Measurements from ENCODE around the gene ANKRD44. TPM values are rescaled to one million over a fixed set of nuclear protein-coding genes. Genes with fewer than 3 reads are reported as not detected.

Gene ANKRD44
- total RNA-seq, 1 experiment from 2014 or later = 0.68 TPM

DNA sequence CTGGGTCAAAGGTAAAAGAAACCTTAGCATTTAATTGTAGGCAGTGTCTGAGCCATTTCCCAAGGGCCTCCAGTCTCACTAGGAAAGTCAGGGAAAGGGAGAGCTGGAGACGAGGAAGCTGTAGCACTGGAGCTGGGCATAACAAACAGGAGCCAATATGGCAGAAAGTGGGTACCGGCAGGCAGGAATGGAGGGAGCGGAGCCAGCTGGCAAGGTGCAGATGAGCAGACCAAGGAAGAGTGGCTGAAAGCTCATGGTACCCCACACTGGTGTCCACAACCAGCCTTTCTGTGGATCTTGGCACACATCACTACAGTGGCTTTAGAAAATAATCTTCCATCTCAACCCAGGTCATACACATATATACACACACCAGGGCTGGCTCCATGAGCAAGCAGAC lies 40.0 kb downstream of the ANKRD44 start (continued):
- TF ChIP-seq SMAD4 (CRISPR knock-in tag; IDR thresholded peaks at IDR 0.05) = no peak
- no peak for TF ChIP-seq ZNF671 (CRISPR knock-in tag; IDR thresholded peaks at IDR 0.05)
- TF ChIP-seq ZNF317 (CRISPR knock-in tag; IDR thresholded peaks at IDR 0.05; ENCODE audit: borderline replicate concordance, low read depth) = no peak
- TF ChIP-seq FOXP1 (CRISPR knock-in tag; IDR thresholded peaks at IDR 0.05; ENCODE audit: borderline replicate concordance) = no peak
- no peak for TF ChIP-seq HMGA2 (CRISPR knock-in tag; IDR thresholded peaks at IDR 0.05)

DNA sequence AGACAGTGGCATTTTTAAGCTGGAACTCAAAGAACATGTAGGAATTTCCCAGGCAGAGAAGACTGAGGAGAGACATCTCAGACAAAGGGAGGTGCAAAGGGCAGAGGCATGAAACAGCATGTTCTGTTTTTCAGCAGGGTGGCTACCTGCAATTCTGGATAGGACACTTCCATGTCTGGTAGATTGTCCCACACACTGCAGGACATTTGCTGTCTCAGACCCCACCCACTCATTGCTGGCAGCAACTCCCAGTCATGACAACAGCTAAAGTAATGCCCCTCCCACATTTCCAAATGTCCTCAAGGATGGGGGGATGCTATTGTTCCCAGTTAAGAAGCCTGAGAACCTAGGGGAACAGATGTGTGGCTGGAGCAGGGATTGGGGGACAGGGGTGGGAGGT lies 40.8 kb downstream of the ANKRD44 start:
- POLR2A ChIA-PET = no interaction called here

More for the DNA sequence above, 40.8 kb downstream of the ANKRD44 start:
- CTCF ChIA-PET = no interaction called here
- Mint-ChIP-seq H3K27me3 (ENCODE audit: low read depth) (no peaks in the 10 kb centered on the region), H3K4me3 (no peak overlapping the region), H3K4me1 (no peaks in the 10 kb centered on the region), H3K9me3 (no peaks in the 10 kb centered on the region), H3K36me3 (no peaks in the 10 kb centered on the region), H3K27ac (no peak overlapping the region)
- DNase-seq (ENCODE audit: low spot score) (no peak), ATAC-seq (no peak)
- TF ChIP-seq, protein P1, sequence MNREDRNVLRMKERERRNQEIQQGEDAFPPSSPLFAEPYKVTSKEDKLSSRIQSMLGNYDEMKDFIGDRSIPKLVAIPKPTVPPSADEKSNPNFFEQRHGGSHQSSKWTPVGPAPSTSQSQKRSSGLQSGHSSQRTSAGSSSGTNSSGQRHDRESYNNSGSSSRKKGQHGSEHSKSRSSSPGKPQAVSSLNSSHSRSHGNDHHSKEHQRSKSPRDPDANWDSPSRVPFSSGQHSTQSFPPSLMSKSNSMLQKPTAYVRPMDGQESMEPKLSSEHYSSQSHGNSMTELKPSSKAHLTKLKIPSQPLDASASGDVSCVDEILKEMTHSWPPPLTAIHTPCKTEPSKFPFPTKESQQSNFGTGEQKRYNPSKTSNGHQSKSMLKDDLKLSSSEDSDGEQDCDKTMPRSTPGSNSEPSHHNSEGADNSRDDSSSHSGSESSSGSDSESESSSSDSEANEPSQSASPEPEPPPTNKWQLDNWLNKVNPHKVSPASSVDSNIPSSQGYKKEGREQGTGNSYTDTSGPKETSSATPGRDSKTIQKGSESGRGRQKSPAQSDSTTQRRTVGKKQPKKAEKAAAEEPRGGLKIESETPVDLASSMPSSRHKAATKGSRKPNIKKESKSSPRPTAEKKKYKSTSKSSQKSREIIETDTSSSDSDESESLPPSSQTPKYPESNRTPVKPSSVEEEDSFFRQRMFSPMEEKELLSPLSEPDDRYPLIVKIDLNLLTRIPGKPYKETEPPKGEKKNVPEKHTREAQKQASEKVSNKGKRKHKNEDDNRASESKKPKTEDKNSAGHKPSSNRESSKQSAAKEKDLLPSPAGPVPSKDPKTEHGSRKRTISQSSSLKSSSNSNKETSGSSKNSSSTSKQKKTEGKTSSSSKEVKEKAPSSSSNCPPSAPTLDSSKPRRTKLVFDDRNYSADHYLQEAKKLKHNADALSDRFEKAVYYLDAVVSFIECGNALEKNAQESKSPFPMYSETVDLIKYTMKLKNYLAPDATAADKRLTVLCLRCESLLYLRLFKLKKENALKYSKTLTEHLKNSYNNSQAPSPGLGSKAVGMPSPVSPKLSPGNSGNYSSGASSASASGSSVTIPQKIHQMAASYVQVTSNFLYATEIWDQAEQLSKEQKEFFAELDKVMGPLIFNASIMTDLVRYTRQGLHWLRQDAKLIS (CRISPR knock-in tag; IDR thresholded peaks at IDR 0.05; ENCODE audit: borderline replicate concordance) = no peak
- TF ChIP-seq FOXJ3 (CRISPR knock-in tag; IDR thresholded peaks at IDR 0.05; ENCODE audit: borderline replicate concordance) (no peak), IRF2 (CRISPR knock-in tag; IDR thresholded peaks at IDR 0.05; ENCODE audit: borderline replicate concordance, low read depth) (no peak), ZNF396 (CRISPR knock-in tag; IDR thresholded peaks at IDR 0.05; ENCODE audit: borderline replicate concordance) (no peak), ELF4 (CRISPR knock-in tag; IDR thresholded peaks at IDR 0.05; ENCODE audit: low read depth) (no peak), GRHL2 (CRISPR knock-in tag; IDR thresholded peaks at IDR 0.05; ENCODE audit: insufficient replicate concordance, severe bottlenecking) (no peak), SMAD4 (CRISPR knock-in tag; IDR thresholded peaks at IDR 0.05) (no peak), ZBTB21 (CRISPR knock-in tag; IDR thresholded peaks at IDR 0.05; ENCODE audit: borderline replicate concordance) (no peak), ZNF317 (CRISPR knock-in tag; IDR thresholded peaks at IDR 0.05; ENCODE audit: borderline replicate concordance, low read depth) (no peak), NFE2L1 (CRISPR knock-in tag; IDR thresholded peaks at IDR 0.05) (no peak), ESRRA (CRISPR knock-in tag; IDR thresholded peaks at IDR 0.05; ENCODE audit: borderline replicate concordance) (no peak), NFATC4 (CRISPR knock-in tag; IDR thresholded peaks at IDR 0.05) (no peak), ZNF263 (CRISPR knock-in tag; IDR thresholded peaks at IDR 0.05; ENCODE audit: low read depth) (no peak), CREM (CRISPR knock-in tag; IDR thresholded peaks at IDR 0.05) (no peak)
- TF ChIP-seq, protein P2, sequence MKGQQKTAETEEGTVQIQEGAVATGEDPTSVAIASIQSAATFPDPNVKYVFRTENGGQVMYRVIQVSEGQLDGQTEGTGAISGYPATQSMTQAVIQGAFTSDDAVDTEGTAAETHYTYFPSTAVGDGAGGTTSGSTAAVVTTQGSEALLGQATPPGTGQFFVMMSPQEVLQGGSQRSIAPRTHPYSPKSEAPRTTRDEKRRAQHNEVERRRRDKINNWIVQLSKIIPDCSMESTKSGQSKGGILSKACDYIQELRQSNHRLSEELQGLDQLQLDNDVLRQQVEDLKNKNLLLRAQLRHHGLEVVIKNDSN (CRISPR knock-in tag; IDR thresholded peaks at IDR 0.05) = no peak
- TF ChIP-seq, protein P3, sequence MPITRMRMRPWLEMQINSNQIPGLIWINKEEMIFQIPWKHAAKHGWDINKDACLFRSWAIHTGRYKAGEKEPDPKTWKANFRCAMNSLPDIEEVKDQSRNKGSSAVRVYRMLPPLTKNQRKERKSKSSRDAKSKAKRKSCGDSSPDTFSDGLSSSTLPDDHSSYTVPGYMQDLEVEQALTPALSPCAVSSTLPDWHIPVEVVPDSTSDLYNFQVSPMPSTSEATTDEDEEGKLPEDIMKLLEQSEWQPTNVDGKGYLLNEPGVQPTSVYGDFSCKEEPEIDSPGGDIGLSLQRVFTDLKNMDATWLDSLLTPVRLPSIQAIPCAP (CRISPR knock-in tag; IDR thresholded peaks at IDR 0.05) = no peak
- TF ChIP-seq, protein P4, sequence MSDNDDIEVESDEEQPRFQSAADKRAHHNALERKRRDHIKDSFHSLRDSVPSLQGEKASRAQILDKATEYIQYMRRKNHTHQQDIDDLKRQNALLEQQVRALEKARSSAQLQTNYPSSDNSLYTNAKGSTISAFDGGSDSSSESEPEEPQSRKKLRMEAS (CRISPR knock-in tag; IDR thresholded peaks at IDR 0.05) = no peak
- TF ChIP-seq, protein P5, sequence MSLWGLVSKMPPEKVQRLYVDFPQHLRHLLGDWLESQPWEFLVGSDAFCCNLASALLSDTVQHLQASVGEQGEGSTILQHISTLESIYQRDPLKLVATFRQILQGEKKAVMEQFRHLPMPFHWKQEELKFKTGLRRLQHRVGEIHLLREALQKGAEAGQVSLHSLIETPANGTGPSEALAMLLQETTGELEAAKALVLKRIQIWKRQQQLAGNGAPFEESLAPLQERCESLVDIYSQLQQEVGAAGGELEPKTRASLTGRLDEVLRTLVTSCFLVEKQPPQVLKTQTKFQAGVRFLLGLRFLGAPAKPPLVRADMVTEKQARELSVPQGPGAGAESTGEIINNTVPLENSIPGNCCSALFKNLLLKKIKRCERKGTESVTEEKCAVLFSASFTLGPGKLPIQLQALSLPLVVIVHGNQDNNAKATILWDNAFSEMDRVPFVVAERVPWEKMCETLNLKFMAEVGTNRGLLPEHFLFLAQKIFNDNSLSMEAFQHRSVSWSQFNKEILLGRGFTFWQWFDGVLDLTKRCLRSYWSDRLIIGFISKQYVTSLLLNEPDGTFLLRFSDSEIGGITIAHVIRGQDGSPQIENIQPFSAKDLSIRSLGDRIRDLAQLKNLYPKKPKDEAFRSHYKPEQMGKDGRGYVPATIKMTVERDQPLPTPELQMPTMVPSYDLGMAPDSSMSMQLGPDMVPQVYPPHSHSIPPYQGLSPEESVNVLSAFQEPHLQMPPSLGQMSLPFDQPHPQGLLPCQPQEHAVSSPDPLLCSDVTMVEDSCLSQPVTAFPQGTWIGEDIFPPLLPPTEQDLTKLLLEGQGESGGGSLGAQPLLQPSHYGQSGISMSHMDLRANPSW (CRISPR knock-in tag; conservative IDR thresholded peaks at IDR 0.05; ENCODE audit: low read depth) = no peak
- TF ChIP-seq, protein P6, sequence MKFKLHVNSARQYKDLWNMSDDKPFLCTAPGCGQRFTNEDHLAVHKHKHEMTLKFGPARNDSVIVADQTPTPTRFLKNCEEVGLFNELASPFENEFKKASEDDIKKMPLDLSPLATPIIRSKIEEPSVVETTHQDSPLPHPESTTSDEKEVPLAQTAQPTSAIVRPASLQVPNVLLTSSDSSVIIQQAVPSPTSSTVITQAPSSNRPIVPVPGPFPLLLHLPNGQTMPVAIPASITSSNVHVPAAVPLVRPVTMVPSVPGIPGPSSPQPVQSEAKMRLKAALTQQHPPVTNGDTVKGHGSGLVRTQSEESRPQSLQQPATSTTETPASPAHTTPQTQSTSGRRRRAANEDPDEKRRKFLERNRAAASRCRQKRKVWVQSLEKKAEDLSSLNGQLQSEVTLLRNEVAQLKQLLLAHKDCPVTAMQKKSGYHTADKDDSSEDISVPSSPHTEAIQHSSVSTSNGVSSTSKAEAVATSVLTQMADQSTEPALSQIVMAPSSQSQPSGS (CRISPR knock-in tag; IDR thresholded peaks at IDR 0.05; ENCODE audit: borderline replicate concordance, low read depth) = no peak
- TF ChIP-seq, protein P7, sequence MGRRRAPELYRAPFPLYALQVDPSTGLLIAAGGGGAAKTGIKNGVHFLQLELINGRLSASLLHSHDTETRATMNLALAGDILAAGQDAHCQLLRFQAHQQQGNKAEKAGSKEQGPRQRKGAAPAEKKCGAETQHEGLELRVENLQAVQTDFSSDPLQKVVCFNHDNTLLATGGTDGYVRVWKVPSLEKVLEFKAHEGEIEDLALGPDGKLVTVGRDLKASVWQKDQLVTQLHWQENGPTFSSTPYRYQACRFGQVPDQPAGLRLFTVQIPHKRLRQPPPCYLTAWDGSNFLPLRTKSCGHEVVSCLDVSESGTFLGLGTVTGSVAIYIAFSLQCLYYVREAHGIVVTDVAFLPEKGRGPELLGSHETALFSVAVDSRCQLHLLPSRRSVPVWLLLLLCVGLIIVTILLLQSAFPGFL (CRISPR knock-in tag; IDR thresholded peaks at IDR 0.05; ENCODE audit: borderline replicate concordance) = no peak
